ENCODE data around the gene GNPAT. TPM values are rescaled to one million over a fixed set of nuclear protein-coding genes. Genes with fewer than 3 reads are reported as not detected.

The GNPAT gene
- total RNA-seq, 1 experiment from 2014 or later: 40.5 TPM

- Histone ChIP-seq H3K27ac (ENCODE audit: low read length) (no peak overlapping the region), H3K9me3 (ENCODE audit: low read length) (no peaks in the 10 kb centered on the region), H3K9ac (ENCODE audit: low read length) (no peak overlapping the region), H3K36me3 (ENCODE audit: low read depth, low read length) (no peaks in the 10 kb centered on the region), H3K79me2 (ENCODE audit: low read length) (no peaks in the 10 kb centered on the region), H3K9me2 (replicated peaks; ENCODE audit: low read length) (no peaks in the 10 kb centered on the region), H3K27me3 (ENCODE audit: low read length) (no peaks in the 10 kb centered on the region), H3K4me1 (ENCODE audit: insufficient read depth, low read length) (no peaks in the 10 kb centered on the region), H4K20me1 (ENCODE audit: low read length) (no peaks in the 10 kb centered on the region), H3F3A (ENCODE audit: low read length, unreplicated experiment) (no peaks in the 10 kb centered on the region), H3K4me3 (ENCODE audit: low read length) (no peak overlapping the region), H2AFZ (ENCODE audit: low read length) (no peak overlapping the region), H3K4me2 (ENCODE audit: low read length) (no peak overlapping the region)
- no peak for ATAC-seq
- CTCF ChIA-PET: no interaction called here
- POLR2A ChIA-PET (ENCODE audit: unreplicated experiment): no interaction called here
- no TSS peak for BruUV-seq (replicated peaks)
- no peak for DNase-seq
- intact Hi-C loops (cut with micrococcal nuclease): no loop called here
- no peak for TF ChIP-seq EZH2phosphoT487 (IDR thresholded peaks at IDR 0.05; ENCODE audit: borderline replicate concordance, low read length)
- TF ChIP-seq CTCF (conservative IDR thresholded peaks at IDR 0.05; ENCODE audit: low read depth, low read length): no peak
- no peak for TF ChIP-seq EZH2 (IDR thresholded peaks at IDR 0.05; ENCODE audit: low read length, unreplicated experiment)
Measured at GRCh38 chr1:231322880-231323530, 82.0 kb downstream of the GNPAT start.

GRCh38 chr1:231324660-231325059, 83.6 kb downstream of the GNPAT start:
- DNase-seq (no peak), ATAC-seq (no peak)
- H3K79me2 ChIP-seq (ENCODE audit: low read length): no peaks in the 10 kb centered on the region
- H3K27me3 ChIP-seq (ENCODE audit: low read length): no peaks in the 10 kb centered on the region
- H3K36me3 ChIP-seq (ENCODE audit: low read depth, low read length): no peaks in the 10 kb centered on the region
- H3K9me3 ChIP-seq (ENCODE audit: low read length): no peaks in the 10 kb centered on the region
- H3K4me2 ChIP-seq (ENCODE audit: low read length): no peak overlapping the region
- no peaks in the 10 kb centered on the region for H3F3A ChIP-seq (ENCODE audit: low read length, unreplicated experiment)
- no TSS peak for BruUV-seq (replicated peaks)
- H3K4me1 ChIP-seq (ENCODE audit: insufficient read depth, low read length): no peaks in the 10 kb centered on the region
- intact Hi-C loops (cut with micrococcal nuclease): no loop called here
- ChIA-PET CTCF (no interaction called here), POLR2A (ENCODE audit: unreplicated experiment) (no interaction called here)
- no peak overlapping the region for H3K4me3 ChIP-seq (ENCODE audit: low read length)
- no peak overlapping the region for H2AFZ ChIP-seq (ENCODE audit: low read length)
- no peak overlapping the region for H3K27ac ChIP-seq (ENCODE audit: low read length)
- TF ChIP-seq EZH2 (IDR thresholded peaks at IDR 0.05; ENCODE audit: low read length, unreplicated experiment) (no peak), CTCF (conservative IDR thresholded peaks at IDR 0.05; ENCODE audit: low read depth, low read length) (no peak), EZH2phosphoT487 (IDR thresholded peaks at IDR 0.05; ENCODE audit: borderline replicate concordance, low read length) (no peak)
- H3K9me2 ChIP-seq (replicated peaks; ENCODE audit: low read length): no peaks in the 10 kb centered on the region
- no peaks in the 10 kb centered on the region for H4K20me1 ChIP-seq (ENCODE audit: low read length)
- H3K9ac ChIP-seq (ENCODE audit: low read length): no peak overlapping the region

DNA sequence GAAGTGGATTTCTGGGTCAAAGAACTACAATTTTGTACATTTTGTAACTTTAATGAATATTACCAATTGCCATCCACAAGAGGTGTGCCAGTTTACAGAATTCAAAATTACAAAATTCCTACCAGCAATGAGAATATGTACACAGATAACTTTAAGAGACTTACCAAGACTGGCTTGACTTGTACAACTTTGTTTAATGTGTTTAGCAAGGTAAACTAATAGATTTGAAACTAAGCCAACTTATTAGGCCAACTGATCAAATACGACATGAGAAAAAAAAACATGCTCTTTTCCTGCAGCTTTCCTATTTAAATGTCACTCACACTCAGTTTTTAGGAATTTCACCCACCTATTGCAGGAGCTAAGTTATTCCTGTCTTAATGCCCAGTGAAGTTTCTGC, 85.2 kb downstream of the GNPAT start:
- no TSS peak for BruUV-seq (replicated peaks)
- Histone ChIP-seq H3K4me2 (ENCODE audit: low read length) (no peak overlapping the region), H3K9me3 (ENCODE audit: low read length) (no peaks in the 10 kb centered on the region), H3K27ac (ENCODE audit: low read length) (no peak overlapping the region), H3K79me2 (ENCODE audit: low read length) (peaks cover 5% of the 10 kb centered on the region), H4K20me1 (ENCODE audit: low read length) (no peaks in the 10 kb centered on the region), H3K9ac (ENCODE audit: low read length) (no peak overlapping the region), H3K4me3 (ENCODE audit: low read length) (no peak overlapping the region), H3K4me1 (ENCODE audit: insufficient read depth, low read length) (no peaks in the 10 kb centered on the region), H2AFZ (ENCODE audit: low read length) (no peak overlapping the region), H3K36me3 (ENCODE audit: low read depth, low read length) (no peaks in the 10 kb centered on the region), H3F3A (ENCODE audit: low read length, unreplicated experiment) (no peaks in the 10 kb centered on the region), H3K9me2 (replicated peaks; ENCODE audit: low read length) (no peaks in the 10 kb centered on the region), H3K27me3 (ENCODE audit: low read length) (no peaks in the 10 kb centered on the region)
- TF ChIP-seq CTCF (conservative IDR thresholded peaks at IDR 0.05; ENCODE audit: low read depth, low read length) (no peak), EZH2phosphoT487 (IDR thresholded peaks at IDR 0.05; ENCODE audit: borderline replicate concordance, low read length) (no peak), EZH2 (IDR thresholded peaks at IDR 0.05; ENCODE audit: low read length, unreplicated experiment) (no peak)
- no peak for ATAC-seq
- intact Hi-C loops (cut with micrococcal nuclease): no loop called here
- CTCF ChIA-PET: no interaction called here
- POLR2A ChIA-PET (ENCODE audit: unreplicated experiment): no interaction called here
- no peak for DNase-seq
